ENCODE results near the gene ALOX12B.

GRCh38 chr17:8123695-8124349 lies 36.3 kb upstream of the ALOX12B start, which contains the start of gene HES7:
- TF ChIP-seq CTCF (IDR thresholded peaks at IDR 0.05) (no peak), POLR2A (IDR thresholded peaks at IDR 0.05) (no peak)

Measured in thyroid gland (tissue), 4 donors.